Ascending aorta (tissue), 2 donors: ENCODE results near the gene EIF4G3. TPM values are rescaled to one million over a fixed set of nuclear protein-coding genes. Genes with fewer than 3 reads are reported as not detected.
"Not testable (repeated sequence)": the region's sequence is repeated elsewhere in the genome, so short reads cannot be mapped to it uniquely, and the experiment has no call there.

ENCODE experiments used
- DNase-seq, 2 donors: peaks; one replicate each; pipeline ENCODE4 v3.0.0-alpha.2; 2019; ENCODE audit warnings: low spot score in 2 of 2
- H3K27ac ChIP-seq, 2 donors: fragments of 200-600 bp; sonication (generic); one replicate each; pipeline ENCODE4 v1.5.1; 2016 to 2017; ENCODE audit warnings: mild to moderate bottlenecking in 1 of 2
- H3K27me3 ChIP-seq: fragments of 200-600 bp; sonication (generic); one replicate; pipeline ENCODE4 v1.5.1; 2017
- H3K36me3 ChIP-seq, 2 donors: fragments of 200-600 bp; sonication (generic); one replicate each; pipeline ENCODE4 v1.5.1; 2016
- H3K4me1 ChIP-seq, 2 donors: fragments of 200-600 bp; sonication (generic); one replicate each; pipeline ENCODE4 v1.5.1; 2016 to 2017; ENCODE audit warnings: mild to moderate bottlenecking in 1 of 2
- H3K4me3 ChIP-seq, 2 donors: fragments of 200-600 bp; sonication (generic); one replicate each; pipeline ENCODE4 v1.5.1; 2016 to 2017; ENCODE audit warnings: mild to moderate bottlenecking in 1 of 2
- H3K9me3 ChIP-seq, 2 donors: fragments of 200-600 bp; sonication (generic); one replicate each; pipeline ENCODE4 v1.5.1; 2016
- CTCF ChIP-seq, 3 experiments: fragments of 200-600 bp in 2 of 3; fragments of 450-650 bp in 1 of 3; sonication (generic) in 2 of 3; IDR thresholded peaks; one replicate each; pipeline ENCODE4 v1.5.1; 2016 to 2019; ENCODE audit warnings: antibody characterized with exemption in 3 of 3, mild to moderate bottlenecking in 1 of 3, moderate library complexity in 1 of 3
- intact Hi-C: fragments of 100-400 bp; cut with DNase I; formaldehyde crosslinking; loops from one replicate; pipeline ENCODE4 v1.15.1; 2023
- total RNA-seq: library from RNA; depleted of rRNA; stranded (reverse); fragments of >200 nt; gene quantifications from one replicate; pipeline ENCODE4 v1.1.0, GENCODE V29; 2016

The EIF4G3 gene
- total RNA-seq, 1 donor from 2014 or later, result 33.7 TPM

- intact Hi-C loops, result no loop called here
- no peak for DNase-seq
- Histone ChIP-seq H3K4me3 (no peak overlapping the region), H3K27me3 (no peaks in the 10 kb centered on the region), H3K9me3 (no peaks in the 10 kb centered on the region), H3K4me1 (no peaks in the 10 kb centered on the region), H3K27ac (no peak overlapping the region), H3K36me3 (peaks cover 0 to 4% of the 10 kb centered on the region in 2 donors)
- no peak for TF ChIP-seq CTCF (IDR thresholded peaks at IDR 0.05)
Measured at GRCh38 chr1:20931930-20932436, 244.7 kb downstream of the EIF4G3 start.

- intact Hi-C loops, result no loop called here
- Histone ChIP-seq H3K27me3 (no peaks in the 10 kb centered on the region), H3K36me3 (peaks cover 0 to 4% of the 10 kb centered on the region in 2 donors), H3K4me3 (no peak overlapping the region), H3K9me3 (no peaks in the 10 kb centered on the region), H3K27ac (no peak overlapping the region), H3K4me1 (no peaks in the 10 kb centered on the region)
- DNase-seq, result no peak
- no peak for TF ChIP-seq CTCF (IDR thresholded peaks at IDR 0.05)
Measured at GRCh38 chr1:20930427-20930826, 246.3 kb downstream of the EIF4G3 start.

- Histone ChIP-seq H3K9me3 (no peaks in the 10 kb centered on the region), H3K4me1 (no peaks in the 10 kb centered on the region), H3K27me3 (no peaks in the 10 kb centered on the region), H3K27ac (no peak overlapping the region), H3K4me3 (no peak overlapping the region), H3K36me3 (peaks cover 0 to 4% of the 10 kb centered on the region in 2 donors)
- no peak for TF ChIP-seq CTCF (IDR thresholded peaks at IDR 0.05)
- intact Hi-C loops, result no loop called here
- DNase-seq, result no peak
Measured at GRCh38 chr1:20928146-20928545, 248.6 kb downstream of the EIF4G3 start.

GRCh38 chr1:20921285-20921684 lies 255.4 kb downstream of the EIF4G3 start:
- no peak for DNase-seq
- no peak overlapping the region for H3K4me3 ChIP-seq
- no peaks in the 10 kb centered on the region for H3K36me3 ChIP-seq
- no peaks in the 10 kb centered on the region for H3K4me1 ChIP-seq
- no peak for TF ChIP-seq CTCF (IDR thresholded peaks at IDR 0.05)
- no peaks in the 10 kb centered on the region for H3K9me3 ChIP-seq
- no peak overlapping the region for H3K27ac ChIP-seq
- no peaks in the 10 kb centered on the region for H3K27me3 ChIP-seq
- intact Hi-C loops, result no loop called here

- Histone ChIP-seq H3K27me3 (no peaks in the 10 kb centered on the region), H3K4me3 (no peak overlapping the region), H3K9me3 (no peaks in the 10 kb centered on the region), H3K36me3 (no peaks in the 10 kb centered on the region), H3K27ac (no peak overlapping the region), H3K4me1 (no peaks in the 10 kb centered on the region)
- intact Hi-C loops, result no loop called here
- TF ChIP-seq CTCF (IDR thresholded peaks at IDR 0.05), result no peak
- DNase-seq, result no peak
Measured at GRCh38 chr1:20913242-20913641, 263.5 kb downstream of the EIF4G3 start.

GRCh38 chr1:20907526-20907925 lies 269.2 kb downstream of the EIF4G3 start:
- H3K27me3 ChIP-seq, DNase-seq, H3K9me3 ChIP-seq, H3K36me3 ChIP-seq, intact Hi-C loops, H3K4me1 ChIP-seq, H3K4me3 ChIP-seq, H3K27ac ChIP-seq: not testable (repeated sequence)
